ENCODE results near the gene BTF3L4.

GRCh38 chr1:52059888-52060287 lies 3.8 kb downstream of the BTF3L4 start:
- TF ChIP-seq, protein P1, sequence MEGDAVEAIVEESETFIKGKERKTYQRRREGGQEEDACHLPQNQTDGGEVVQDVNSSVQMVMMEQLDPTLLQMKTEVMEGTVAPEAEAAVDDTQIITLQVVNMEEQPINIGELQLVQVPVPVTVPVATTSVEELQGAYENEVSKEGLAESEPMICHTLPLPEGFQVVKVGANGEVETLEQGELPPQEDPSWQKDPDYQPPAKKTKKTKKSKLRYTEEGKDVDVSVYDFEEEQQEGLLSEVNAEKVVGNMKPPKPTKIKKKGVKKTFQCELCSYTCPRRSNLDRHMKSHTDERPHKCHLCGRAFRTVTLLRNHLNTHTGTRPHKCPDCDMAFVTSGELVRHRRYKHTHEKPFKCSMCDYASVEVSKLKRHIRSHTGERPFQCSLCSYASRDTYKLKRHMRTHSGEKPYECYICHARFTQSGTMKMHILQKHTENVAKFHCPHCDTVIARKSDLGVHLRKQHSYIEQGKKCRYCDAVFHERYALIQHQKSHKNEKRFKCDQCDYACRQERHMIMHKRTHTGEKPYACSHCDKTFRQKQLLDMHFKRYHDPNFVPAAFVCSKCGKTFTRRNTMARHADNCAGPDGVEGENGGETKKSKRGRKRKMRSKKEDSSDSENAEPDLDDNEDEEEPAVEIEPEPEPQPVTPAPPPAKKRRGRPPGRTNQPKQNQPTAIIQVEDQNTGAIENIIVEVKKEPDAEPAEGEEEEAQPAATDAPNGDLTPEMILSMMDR (conservative IDR thresholded peaks at IDR 0.05; ENCODE audit: low read depth in 2 of 2) = no peak
- no peak for TF ChIP-seq POLR2AphosphoS5 (IDR thresholded peaks at IDR 0.05; ENCODE audit: low read depth)
- TF ChIP-seq EZH2phosphoT487 (IDR thresholded peaks at IDR 0.05; ENCODE audit: unreplicated experiment) = no peak
- TF ChIP-seq EZH2 (IDR thresholded peaks at IDR 0.05; ENCODE audit: low read depth, unreplicated experiment) = no peak
- TF ChIP-seq REST (IDR thresholded peaks at IDR 0.05; ENCODE audit: unreplicated experiment) = no peak
- TF ChIP-seq CREB1 (CRISPR knock-in tag; IDR thresholded peaks at IDR 0.05; ENCODE audit: low read depth) = no peak
- TF ChIP-seq ZNF331 (CRISPR knock-in tag; IDR thresholded peaks at IDR 0.05; ENCODE audit: low read depth) = no peak
- no peak for TF ChIP-seq JUNB (IDR thresholded peaks at IDR 0.05; ENCODE audit: unreplicated experiment)
- TF ChIP-seq, protein P2, sequence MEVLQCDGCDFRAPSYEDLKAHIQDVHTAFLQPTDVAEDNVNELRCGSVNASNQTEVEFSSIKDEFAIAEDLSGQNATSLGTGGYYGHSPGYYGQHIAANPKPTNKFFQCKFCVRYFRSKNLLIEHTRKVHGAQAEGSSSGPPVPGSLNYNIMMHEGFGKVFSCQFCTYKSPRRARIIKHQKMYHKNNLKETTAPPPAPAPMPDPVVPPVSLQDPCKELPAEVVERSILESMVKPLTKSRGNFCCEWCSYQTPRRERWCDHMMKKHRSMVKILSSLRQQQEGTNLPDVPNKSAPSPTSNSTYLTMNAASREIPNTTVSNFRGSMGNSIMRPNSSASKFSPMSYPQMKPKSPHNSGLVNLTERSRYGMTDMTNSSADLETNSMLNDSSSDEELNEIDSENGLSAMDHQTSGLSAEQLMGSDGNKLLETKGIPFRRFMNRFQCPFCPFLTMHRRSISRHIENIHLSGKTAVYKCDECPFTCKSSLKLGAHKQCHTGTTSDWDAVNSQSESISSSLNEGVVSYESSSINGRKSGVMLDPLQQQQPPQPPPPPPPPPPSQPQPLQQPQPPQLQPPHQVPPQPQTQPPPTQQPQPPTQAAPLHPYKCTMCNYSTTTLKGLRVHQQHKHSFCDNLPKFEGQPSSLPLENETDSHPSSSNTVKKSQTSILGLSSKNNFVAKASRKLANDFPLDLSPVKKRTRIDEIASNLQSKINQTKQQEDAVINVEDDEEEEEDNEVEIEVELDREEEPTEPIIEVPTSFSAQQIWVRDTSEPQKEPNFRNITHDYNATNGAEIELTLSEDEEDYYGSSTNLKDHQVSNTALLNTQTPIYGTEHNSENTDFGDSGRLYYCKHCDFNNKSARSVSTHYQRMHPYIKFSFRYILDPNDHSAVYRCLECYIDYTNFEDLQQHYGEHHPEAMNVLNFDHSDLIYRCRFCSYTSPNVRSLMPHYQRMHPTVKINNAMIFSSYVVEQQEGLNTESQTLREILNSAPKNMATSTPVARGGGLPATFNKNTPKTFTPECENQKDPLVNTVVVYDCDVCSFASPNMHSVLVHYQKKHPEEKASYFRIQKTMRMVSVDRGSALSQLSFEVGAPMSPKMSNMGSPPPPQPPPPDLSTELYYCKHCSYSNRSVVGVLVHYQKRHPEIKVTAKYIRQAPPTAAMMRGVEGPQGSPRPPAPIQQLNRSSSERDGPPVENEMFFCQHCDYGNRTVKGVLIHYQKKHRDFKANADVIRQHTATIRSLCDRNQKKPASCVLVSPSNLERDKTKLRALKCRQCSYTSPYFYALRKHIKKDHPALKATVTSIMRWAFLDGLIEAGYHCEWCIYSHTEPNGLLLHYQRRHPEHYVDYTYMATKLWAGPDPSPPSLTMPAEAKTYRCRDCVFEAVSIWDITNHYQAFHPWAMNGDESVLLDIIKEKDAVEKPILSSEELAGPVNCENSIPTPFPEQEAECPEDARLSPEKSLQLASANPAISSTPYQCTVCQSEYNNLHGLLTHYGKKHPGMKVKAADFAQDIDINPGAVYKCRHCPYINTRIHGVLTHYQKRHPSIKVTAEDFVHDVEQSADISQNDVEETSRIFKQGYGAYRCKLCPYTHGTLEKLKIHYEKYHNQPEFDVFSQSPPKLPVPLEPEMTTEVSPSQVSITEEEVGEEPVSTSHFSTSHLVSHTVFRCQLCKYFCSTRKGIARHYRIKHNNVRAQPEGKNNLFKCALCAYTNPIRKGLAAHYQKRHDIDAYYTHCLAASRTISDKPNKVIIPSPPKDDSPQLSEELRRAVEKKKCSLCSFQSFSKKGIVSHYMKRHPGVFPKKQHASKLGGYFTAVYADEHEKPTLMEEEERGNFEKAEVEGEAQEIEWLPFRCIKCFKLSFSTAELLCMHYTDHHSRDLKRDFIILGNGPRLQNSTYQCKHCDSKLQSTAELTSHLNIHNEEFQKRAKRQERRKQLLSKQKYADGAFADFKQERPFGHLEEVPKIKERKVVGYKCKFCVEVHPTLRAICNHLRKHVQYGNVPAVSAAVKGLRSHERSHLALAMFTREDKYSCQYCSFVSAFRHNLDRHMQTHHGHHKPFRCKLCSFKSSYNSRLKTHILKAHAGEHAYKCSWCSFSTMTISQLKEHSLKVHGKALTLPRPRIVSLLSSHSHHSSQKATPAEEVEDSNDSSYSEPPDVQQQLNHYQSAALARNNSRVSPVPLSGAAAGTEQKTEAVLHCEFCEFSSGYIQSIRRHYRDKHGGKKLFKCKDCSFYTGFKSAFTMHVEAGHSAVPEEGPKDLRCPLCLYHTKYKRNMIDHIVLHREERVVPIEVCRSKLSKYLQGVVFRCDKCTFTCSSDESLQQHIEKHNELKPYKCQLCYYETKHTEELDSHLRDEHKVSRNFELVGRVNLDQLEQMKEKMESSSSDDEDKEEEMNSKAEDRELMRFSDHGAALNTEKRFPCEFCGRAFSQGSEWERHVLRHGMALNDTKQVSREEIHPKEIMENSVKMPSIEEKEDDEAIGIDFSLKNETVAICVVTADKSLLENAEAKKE (CRISPR knock-in tag; IDR thresholded peaks at IDR 0.05) = no peak
- no peak for TF ChIP-seq NANOG (IDR thresholded peaks at IDR 0.05; ENCODE audit: borderline replicate concordance)
- TF ChIP-seq, protein P3, sequence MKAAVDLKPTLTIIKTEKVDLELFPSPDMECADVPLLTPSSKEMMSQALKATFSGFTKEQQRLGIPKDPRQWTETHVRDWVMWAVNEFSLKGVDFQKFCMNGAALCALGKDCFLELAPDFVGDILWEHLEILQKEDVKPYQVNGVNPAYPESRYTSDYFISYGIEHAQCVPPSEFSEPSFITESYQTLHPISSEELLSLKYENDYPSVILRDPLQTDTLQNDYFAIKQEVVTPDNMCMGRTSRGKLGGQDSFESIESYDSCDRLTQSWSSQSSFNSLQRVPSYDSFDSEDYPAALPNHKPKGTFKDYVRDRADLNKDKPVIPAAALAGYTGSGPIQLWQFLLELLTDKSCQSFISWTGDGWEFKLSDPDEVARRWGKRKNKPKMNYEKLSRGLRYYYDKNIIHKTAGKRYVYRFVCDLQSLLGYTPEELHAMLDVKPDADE (IDR thresholded peaks at IDR 0.05) = no peak
- TF ChIP-seq STAT1 (IDR thresholded peaks at IDR 0.05; ENCODE audit: unreplicated experiment) = no peak
